Stimulated activated CD8-positive, alpha-beta memory T cell treated with anti-CD3 and anti-CD28 coated beads, Interleukin-12 subunit alpha, Interleukin-12 subunit beta, amount 100 ng/mL, for 4 hours (primary cell): Measurements from ENCODE around the gene ZFYVE21.

Experiments used
- DNase-seq: peaks from one replicate; pipeline ENCODE4 v3.0.0-alpha.2; 2020; ENCODE audit warnings: low read depth

Gene ZFYVE21

GRCh38 chr14:103725001-103725682 lies 9.5 kb downstream of the ZFYVE21 start:
- DNase-seq = no peak

- no peak for DNase-seq
Observed at GRCh38 chr14:103725739-103726395, 10.3 kb downstream of the ZFYVE21 start.

- no peak for DNase-seq
Observed at GRCh38 chr14:103726474-103726873, 10.9 kb downstream of the ZFYVE21 start.

- DNase-seq = no peak
Observed at GRCh38 chr14:103727313-103727980, 11.8 kb downstream of the ZFYVE21 start.

- DNase-seq = no peak
Observed at GRCh38 chr14:103728141-103728540, 12.5 kb downstream of the ZFYVE21 start.

- no peak for DNase-seq
Observed at GRCh38 chr14:103728721-103729120, 13.1 kb downstream of the ZFYVE21 start.

GRCh38 chr14:103729496-103730448 lies 14.2 kb downstream of the ZFYVE21 start:
- DNase-seq = no peak

GRCh38 chr14:103730490-103731035 lies 15.0 kb downstream of the ZFYVE21 start:
- no peak for DNase-seq

GRCh38 chr14:103731481-103731880 lies 15.9 kb downstream of the ZFYVE21 start:
- no peak for DNase-seq

- no peak for DNase-seq
Observed at GRCh38 chr14:103731916-103732867, 16.6 kb downstream of the ZFYVE21 start.

- no peak for DNase-seq
Observed at GRCh38 chr14:103732868-103733620, 17.4 kb downstream of the ZFYVE21 start.

GRCh38 chr14:103733651-103734050 lies 18.0 kb downstream of the ZFYVE21 start:
- DNase-seq = no peak

- DNase-seq = no peak
Observed at GRCh38 chr14:103734081-103734888, 18.7 kb downstream of the ZFYVE21 start.

- DNase-seq = no peak
Observed at GRCh38 chr14:103735022-103735421, 19.4 kb downstream of the ZFYVE21 start.

- DNase-seq = no peak
Observed at GRCh38 chr14:103735439-103735814, 19.8 kb downstream of the ZFYVE21 start.

- DNase-seq = no peak
Observed at GRCh38 chr14:103735815-103736545, 20.4 kb downstream of the ZFYVE21 start.

- DNase-seq = no peak
Observed at GRCh38 chr14:103736546-103737431, 21.2 kb downstream of the ZFYVE21 start.
